ENCODE data around the gene B4GALT4.
"Not testable (repeated sequence)": the region's sequence is repeated elsewhere in the genome, so short reads cannot be mapped to it uniquely, and the experiment has no call there.

Gene B4GALT4

GRCh38 chr3:119240591-119241434 is at the start of gene B4GALT4:
Gene B4GALT4 (minus strand): TSS chr3:119240878. CDS start chr3:119230099, 10,779 bp downstream.
- DNase-seq (ENCODE audit: insufficient read length, low spot score) = peak; percentile 81
- no peak for FAIRE-seq
- TF ChIP-seq POLR2A (IDR thresholded peaks at IDR 0.05; ENCODE audit: low read depth, low read length) = peak; percentile 84

GRCh38 chr3:119289404-119289770 is 48.7 kb upstream of the B4GALT4 start:
- no peak for TF ChIP-seq POLR2A (IDR thresholded peaks at IDR 0.05; ENCODE audit: low read depth, low read length)
- FAIRE-seq = no peak
- DNase-seq (ENCODE audit: insufficient read length, low spot score) = no peak

- TF ChIP-seq POLR2A (IDR thresholded peaks at IDR 0.05; ENCODE audit: low read depth, low read length) = no peak
- FAIRE-seq (no peak), DNase-seq (ENCODE audit: insufficient read length, low spot score) (no peak)
Observed at GRCh38 chr3:119288669-119289403, 48.2 kb upstream of the B4GALT4 start.

GRCh38 chr3:119279584-119280243 is 39.0 kb upstream of the B4GALT4 start:
- no peak for DNase-seq (ENCODE audit: insufficient read length, low spot score)
- no peak for FAIRE-seq
- no peak for TF ChIP-seq POLR2A (IDR thresholded peaks at IDR 0.05; ENCODE audit: low read depth, low read length)

- no peak for DNase-seq (ENCODE audit: insufficient read length, low spot score)
- no peak for FAIRE-seq
- no peak for TF ChIP-seq POLR2A (IDR thresholded peaks at IDR 0.05; ENCODE audit: low read depth, low read length)
Observed at GRCh38 chr3:119279101-119279554, 38.5 kb upstream of the B4GALT4 start.

- FAIRE-seq = no peak
Observed at GRCh38 chr3:119276680-119277079, 36.0 kb upstream of the B4GALT4 start.

GRCh38 chr3:119270212-119270611 is 29.5 kb upstream of the B4GALT4 start:
- FAIRE-seq; DNase-seq (ENCODE audit: insufficient read length, low spot score): not testable (repeated sequence)

More at GRCh38 chr3:119276680-119277079, 36.0 kb upstream of the B4GALT4 start:
- no peak for DNase-seq (ENCODE audit: insufficient read length, low spot score)
- TF ChIP-seq POLR2A (IDR thresholded peaks at IDR 0.05; ENCODE audit: low read depth, low read length) = no peak

GRCh38 chr3:119261055-119261454 is 20.4 kb upstream of the B4GALT4 start:
- FAIRE-seq (no peak), DNase-seq (ENCODE audit: insufficient read length, low spot score) (no peak)
- TF ChIP-seq POLR2A (IDR thresholded peaks at IDR 0.05; ENCODE audit: low read depth, low read length) = no peak

- no peak for TF ChIP-seq POLR2A (IDR thresholded peaks at IDR 0.05; ENCODE audit: low read depth, low read length)
- FAIRE-seq (no peak), DNase-seq (ENCODE audit: insufficient read length, low spot score) (no peak)
Observed at GRCh38 chr3:119259821-119260220, 19.1 kb upstream of the B4GALT4 start.

GRCh38 chr3:119258915-119259314 is 18.2 kb upstream of the B4GALT4 start:
- DNase-seq (ENCODE audit: insufficient read length, low spot score) (no peak), FAIRE-seq (no peak)
- TF ChIP-seq POLR2A (IDR thresholded peaks at IDR 0.05; ENCODE audit: low read depth, low read length) = no peak

- FAIRE-seq (peak; percentile 6), DNase-seq (ENCODE audit: insufficient read length, low spot score) (no peak)
- TF ChIP-seq POLR2A (IDR thresholded peaks at IDR 0.05; ENCODE audit: low read depth, low read length) = no peak
Observed at GRCh38 chr3:119257654-119258410, 17.2 kb upstream of the B4GALT4 start.

- DNase-seq (ENCODE audit: insufficient read length, low spot score) = no peak
- TF ChIP-seq POLR2A (IDR thresholded peaks at IDR 0.05; ENCODE audit: low read depth, low read length) = no peak
- FAIRE-seq = no peak
Observed at GRCh38 chr3:119257111-119257510, 16.4 kb upstream of the B4GALT4 start.

- DNase-seq (ENCODE audit: insufficient read length, low spot score) = no peak
- no peak for FAIRE-seq
- no peak for TF ChIP-seq POLR2A (IDR thresholded peaks at IDR 0.05; ENCODE audit: low read depth, low read length)
Observed at GRCh38 chr3:119255214-119255613, 14.5 kb upstream of the B4GALT4 start.
